ENCODE results near the gene CLIC6. TPM values are rescaled to one million over a fixed set of nuclear protein-coding genes. Genes with fewer than 3 reads are reported as not detected.

Gene CLIC6
- total and polyA plus RNA-seq, 4 donors, result 15.1 to 63.9 (median 30.6) TPM

GRCh38 chr21:34707876-34708325, 39.1 kb downstream of the CLIC6 start:
- Histone ChIP-seq H3K27me3 (ENCODE audit: control insufficient read depth in 3 of 3, insufficient read depth in 3 of 3, low read length in 2 of 3) (no peaks in the 10 kb centered on the region), H3K36me3 (ENCODE audit: control insufficient read depth in 4 of 4, insufficient read depth in 4 of 4, low read length in 4 of 4) (no peaks in the 10 kb centered on the region), H3K9me3 (ENCODE audit: control insufficient read depth in 4 of 4, insufficient read depth in 3 of 4, low read length in 3 of 4) (peaks cover 0 to 2% (median 0%) of the 10 kb centered on the region in 4 donors), H3K27ac (ENCODE audit: low read depth in 1 of 2, low read length in 1 of 2) (no peak overlapping the region), H3K4me3 (no peak overlapping the region), H3K9ac (ENCODE audit: insufficient read depth in 1 of 2, low read length in 2 of 2) (no peak overlapping the region), H3K4me1 (ENCODE audit: control insufficient read depth in 5 of 5, insufficient read depth in 5 of 5, low read length in 5 of 5) (peaks cover 0 to 13% (median 9%) of the 10 kb centered on the region in 5 donors)
- DNase-seq (no peak), ATAC-seq (ENCODE audit: insufficient read depth, low FRiP score) (no peak)
- no peak for TF ChIP-seq CTCF (IDR thresholded peaks at IDR 0.05; ENCODE audit: control extremely low read depth, extremely low read depth)
- 39 to 64% methylated on average over 8 of the region's 8 CpGs for WGBS, 2 donors

- Histone ChIP-seq H3K9me3 (ENCODE audit: control insufficient read depth in 4 of 4, insufficient read depth in 3 of 4, low read length in 3 of 4) (peaks cover 0 to 2% (median 0%) of the 10 kb centered on the region in 4 donors), H3K27ac (ENCODE audit: low read depth in 1 of 2, low read length in 1 of 2) (no peak overlapping the region), H3K36me3 (ENCODE audit: control insufficient read depth in 4 of 4, insufficient read depth in 4 of 4, low read length in 4 of 4) (no peaks in the 10 kb centered on the region), H3K27me3 (ENCODE audit: control insufficient read depth in 3 of 3, insufficient read depth in 3 of 3, low read length in 2 of 3) (no peaks in the 10 kb centered on the region), H3K9ac (ENCODE audit: insufficient read depth in 1 of 2, low read length in 2 of 2) (peak overlapping the region in 1 of 2 donors; percentile 38), H3K4me1 (ENCODE audit: control insufficient read depth in 5 of 5, insufficient read depth in 5 of 5, low read length in 5 of 5) (peaks cover 0 to 3% (median 0%) of the 10 kb centered on the region in 5 donors), H3K4me3 (no peak overlapping the region)
- ATAC-seq (ENCODE audit: insufficient read depth, low FRiP score) (no peak), DNase-seq (no peak)
- no peak for TF ChIP-seq CTCF (IDR thresholded peaks at IDR 0.05; ENCODE audit: control extremely low read depth, extremely low read depth)
- 63 to 66% methylated on average over 1 of the region's 1 CpG for WGBS, 2 donors
These were observed 44.8 kb downstream of the CLIC6 start for GRCh38 chr21:34713621-34714020.

GRCh38 chr21:34715518-34715917, 46.7 kb downstream of the CLIC6 start:
- ATAC-seq (ENCODE audit: insufficient read depth, low FRiP score) (no peak), DNase-seq (no peak)
- 89 to 93% methylated on average over 5 of the region's 5 CpGs for WGBS, 2 donors
- Histone ChIP-seq H3K9me3 (ENCODE audit: control insufficient read depth in 4 of 4, insufficient read depth in 3 of 4, low read length in 3 of 4) (peaks cover 0 to 2% (median 0%) of the 10 kb centered on the region in 4 donors), H3K27me3 (ENCODE audit: control insufficient read depth in 3 of 3, insufficient read depth in 3 of 3, low read length in 2 of 3) (no peaks in the 10 kb centered on the region), H3K9ac (ENCODE audit: insufficient read depth in 1 of 2, low read length in 2 of 2) (no peak overlapping the region), H3K27ac (ENCODE audit: low read depth in 1 of 2, low read length in 1 of 2) (no peak overlapping the region), H3K4me1 (ENCODE audit: control insufficient read depth in 5 of 5, insufficient read depth in 5 of 5, low read length in 5 of 5) (peaks cover 0 to 3% (median 0%) of the 10 kb centered on the region in 5 donors), H3K36me3 (ENCODE audit: control insufficient read depth in 4 of 4, insufficient read depth in 4 of 4, low read length in 4 of 4) (no peaks in the 10 kb centered on the region), H3K4me3 (no peak overlapping the region)
- no peak for TF ChIP-seq CTCF (IDR thresholded peaks at IDR 0.05; ENCODE audit: control extremely low read depth, extremely low read depth)
